CD14-positive monocyte (primary cell): ENCODE data around the gene CSK. TPM values are rescaled to one million over a fixed set of nuclear protein-coding genes. Genes with fewer than 3 reads are reported as not detected.

Experiments
- DNase-seq, 3 donors: peaks; one replicate each; pipeline ENCODE4 v3.0.0-alpha.2; 2011 to 2022
- H2AFZ ChIP-seq: 2 replicates; pipeline ENCODE4 v1.6.0; 2012; ENCODE audit warnings: mild to moderate bottlenecking, low read depth, low read length, inconsistent platforms; ENCODE audit not compliant: insufficient read depth, poor library complexity, severe bottlenecking
- H3K27ac ChIP-seq, 2 donors: 1 replicate in 1 of 2; 2 replicates in 1 of 2; pipeline ENCODE4 v1.5.1; 2012 to 2013; ENCODE audit warnings: low read length in 2 of 2, control low read depth in 1 of 2, inconsistent platforms in 1 of 2, low read depth in 1 of 2, mild to moderate bottlenecking in 1 of 2
- H3K27me3 ChIP-seq, 2 donors: one replicate each; pipeline versions ENCODE4 v1.6.0 to v1.6.1; 2011 to 2013; ENCODE audit warnings: low read length in 2 of 2; ENCODE audit not compliant: control insufficient read depth in 2 of 2, insufficient read depth in 2 of 2
- H3K36me3 ChIP-seq, 2 donors: replicated peaks in 1 of 2; 1 replicate in 1 of 2; 2 replicates in 1 of 2; pipeline versions ENCODE4 v1.5.1 to v1.6.1; 2012 to 2013; ENCODE audit warnings: low read length in 2 of 2, control low read depth in 1 of 2, inconsistent platforms in 1 of 2, mild to moderate bottlenecking in 1 of 2; ENCODE audit not compliant: insufficient read depth in 2 of 2, control insufficient read depth in 1 of 2
- H3K4me1 ChIP-seq, 2 donors: 1 replicate in 1 of 2; 2 replicates in 1 of 2; pipeline versions ENCODE4 v1.5.1 to v1.6.1; 2012 to 2013; ENCODE audit warnings: low read length in 2 of 2, control low read depth in 1 of 2, inconsistent platforms in 1 of 2, mild to moderate bottlenecking in 1 of 2, moderate library complexity in 1 of 2; ENCODE audit not compliant: insufficient read depth in 2 of 2, control insufficient read depth in 1 of 2
- H3K4me2 ChIP-seq: replicated peaks from 2 replicates; pipeline ENCODE3; 2012; ENCODE audit warnings: low read length, moderate library complexity, mild to moderate bottlenecking; ENCODE audit not compliant: poor library complexity, severe bottlenecking; ENCODE audit errors: extremely low read depth
- H3K4me3 ChIP-seq, 3 experiments: fragments of 200-600 bp in 1 of 3; sonication (generic) in 1 of 3; replicated peaks in 1 of 3; 1 replicate in 2 of 3; 2 replicates in 1 of 3; pipeline ENCODE4 v1.5.1; 2011 to 2013; ENCODE audit warnings: low read length in 3 of 3, mild to moderate bottlenecking in 3 of 3, control low read depth in 2 of 3, low read depth in 2 of 3, inconsistent platforms in 1 of 3, moderate library complexity in 1 of 3
- H3K79me2 ChIP-seq: 2 replicates; pipeline ENCODE4 v1.6.0; 2012; ENCODE audit warnings: mild to moderate bottlenecking, control low read depth, inconsistent platforms, low read length, moderate library complexity; ENCODE audit not compliant: insufficient read depth
- H3K9ac ChIP-seq: 2 replicates; pipeline ENCODE4 v1.6.0; 2017; ENCODE audit warnings: low read length, mild to moderate bottlenecking; ENCODE audit not compliant: insufficient read depth, poor library complexity, severe bottlenecking
- H3K9me3 ChIP-seq, 2 donors: replicated peaks in 1 of 2; 1 replicate in 1 of 2; 2 replicates in 1 of 2; pipeline versions ENCODE4 v1.5.1 to v1.6.1; 2012 to 2013; ENCODE audit warnings: low read length in 2 of 2, control low read depth in 1 of 2; ENCODE audit not compliant: control insufficient read depth in 1 of 2, insufficient read depth in 1 of 2
- H4K20me1 ChIP-seq: 2 replicates; pipeline ENCODE4 v1.6.0; 2012; ENCODE audit warnings: mild to moderate bottlenecking, low read length, control low read depth, moderate library complexity; ENCODE audit not compliant: insufficient read depth
- H3K27ac Mint-ChIP-seq, 7 donors: one replicate each; pipeline ENCODE4 v1.8.0; 2020; ENCODE audit warnings: mild to moderate bottlenecking in 7 of 7, mixed read lengths in 7 of 7, moderate library complexity in 6 of 7, inconsistent platforms in 2 of 7
- H3K27me3 Mint-ChIP-seq, 3 donors: one replicate each; pipeline ENCODE4 v1.8.0; 2021 to 2022; ENCODE audit warnings: low read depth in 3 of 3, mild to moderate bottlenecking in 3 of 3, mixed read lengths in 3 of 3, moderate library complexity in 3 of 3, inconsistent platforms in 1 of 3
- H3K36me3 Mint-ChIP-seq, 2 donors: one replicate each; pipeline ENCODE4 v1.8.0; 2020; ENCODE audit warnings: mixed read lengths in 2 of 2, inconsistent platforms in 1 of 2, mild to moderate bottlenecking in 1 of 2
- H3K4me1 Mint-ChIP-seq: one replicate; pipeline ENCODE4 v1.8.0; 2020; ENCODE audit warnings: mild to moderate bottlenecking, mixed read lengths
- H3K4me3 Mint-ChIP-seq, 2 donors: one replicate each; pipeline ENCODE4 v1.8.0; 2020; ENCODE audit warnings: mild to moderate bottlenecking in 2 of 2, mixed read lengths in 2 of 2, moderate library complexity in 1 of 2
- H3K9me3 Mint-ChIP-seq, 7 donors: one replicate each; pipeline ENCODE4 v1.8.0; 2020 to 2022; ENCODE audit warnings: mixed read lengths in 7 of 7, mild to moderate bottlenecking in 6 of 7, moderate library complexity in 6 of 7, inconsistent platforms in 2 of 7
- CTCF ChIP-seq: fragments of 200-600 bp; IDR thresholded peaks from one replicate; pipeline ENCODE4 v1.8.0; 2022; ENCODE audit warnings: antibody characterized with exemption, mild to moderate bottlenecking
- WGBS: methylation state at CpG from one replicate; pipeline ENCODE4 v1.1.5; 2013; ENCODE audit warnings: missing lambda C conversion rate; ENCODE audit not compliant: insufficient coverage; 5-methylcytosine and 5-hydroxymethylcytosine counted together
- intact Hi-C, 2 donors: fragments of 100-400 bp; cut with micrococcal nuclease; formaldehyde crosslinking; loops; one replicate each; pipeline versions ENCODE4 v1.15.0 to v1.15.1; 2023
- polyA plus RNA-seq, 3 donors: library from polyadenylated mRNA; depleted of rRNA in 1 of 3; unstranded in 2 of 3; stranded (reverse) in 1 of 3; fragments of 300-500 nt in 2 of 3; fragments of >200 nt in 1 of 3; fragmentation: Illumina TruSeq in 2 of 3; gene quantifications; 1 replicate in 2 of 3; 2 replicates in 1 of 3; pipeline ENCODE4 v1.2.3, GENCODE V29; 2012 to 2021

CSK gene
- polyA plus RNA-seq, 3 donors: 79.0 to 426 (median 106) TPM

GRCh38 chr15:74829991-74830390 lies 48.1 kb downstream of the CSK start:
- 80% methylated on average over 5 of the region's 6 CpGs for WGBS
- Histone ChIP-seq H3K27me3 (peaks cover 4 to 33% of the 10 kb centered on the region in 2 donors), H3K4me3 (no peak overlapping the region), H3K4me1 (no peaks in the 10 kb centered on the region), H3K36me3 (no peaks in the 10 kb centered on the region), H3K27ac (no peak overlapping the region), H3K4me2 (no peak overlapping the region), H4K20me1 (peaks cover under 1% of the 10 kb centered on the region), H3K9ac (no peak overlapping the region), H3K9me3 (no peaks in the 10 kb centered on the region), H3K79me2 (no peaks in the 10 kb centered on the region), H2AFZ (no peak overlapping the region)
- Mint-ChIP-seq H3K36me3 (no peaks in the 10 kb centered on the region), H3K4me3 (no peak overlapping the region), H3K27ac (no peak overlapping the region), H3K27me3 (peaks cover 23 to 30% (median 26%) of the 10 kb centered on the region in 3 donors), H3K4me1 (peaks cover 5% of the 10 kb centered on the region), H3K9me3 (peaks cover 0 to 2% (median 0%) of the 10 kb centered on the region in 7 donors)
- DNase-seq: no peak
- no peak for TF ChIP-seq CTCF
- intact Hi-C loops: no loop called here

- TF ChIP-seq CTCF: no peak
- Histone ChIP-seq H3K27ac (no peak overlapping the region), H3K4me3 (no peak overlapping the region), H2AFZ (no peak overlapping the region), H3K27me3 (peaks cover 4 to 26% of the 10 kb centered on the region in 2 donors), H4K20me1 (peaks cover 8% of the 10 kb centered on the region), H3K36me3 (peaks cover 1 to 5% of the 10 kb centered on the region in 2 donors), H3K9me3 (no peaks in the 10 kb centered on the region), H3K79me2 (no peaks in the 10 kb centered on the region), H3K9ac (no peak overlapping the region), H3K4me2 (no peak overlapping the region), H3K4me1 (no peaks in the 10 kb centered on the region)
- DNase-seq: no peak
- Mint-ChIP-seq H3K4me1 (peaks cover 5% of the 10 kb centered on the region), H3K27ac (no peak overlapping the region), H3K9me3 (peaks cover 0 to 2% (median 0%) of the 10 kb centered on the region in 7 donors), H3K27me3 (peaks cover 19 to 24% (median 24%) of the 10 kb centered on the region in 3 donors), H3K4me3 (no peak overlapping the region), H3K36me3 (peaks cover 2 to 5% of the 10 kb centered on the region in 2 donors)
- intact Hi-C loops: no loop called here
- 94% methylated on average over 5 of the region's 5 CpGs for WGBS
Observed at GRCh38 chr15:74830868-74831267, 49.0 kb downstream of the CSK start.
